Measurements from ENCODE around the gene CTXND1.
A peak's percentile ranks its signal among the peaks of the same experiment; 100 is the strongest.
"Not testable (repeated sequence)": the region's sequence is repeated elsewhere in the genome, so short reads cannot be mapped to it uniquely, and the experiment has no call there.

The CTXND1 gene

DNA sequence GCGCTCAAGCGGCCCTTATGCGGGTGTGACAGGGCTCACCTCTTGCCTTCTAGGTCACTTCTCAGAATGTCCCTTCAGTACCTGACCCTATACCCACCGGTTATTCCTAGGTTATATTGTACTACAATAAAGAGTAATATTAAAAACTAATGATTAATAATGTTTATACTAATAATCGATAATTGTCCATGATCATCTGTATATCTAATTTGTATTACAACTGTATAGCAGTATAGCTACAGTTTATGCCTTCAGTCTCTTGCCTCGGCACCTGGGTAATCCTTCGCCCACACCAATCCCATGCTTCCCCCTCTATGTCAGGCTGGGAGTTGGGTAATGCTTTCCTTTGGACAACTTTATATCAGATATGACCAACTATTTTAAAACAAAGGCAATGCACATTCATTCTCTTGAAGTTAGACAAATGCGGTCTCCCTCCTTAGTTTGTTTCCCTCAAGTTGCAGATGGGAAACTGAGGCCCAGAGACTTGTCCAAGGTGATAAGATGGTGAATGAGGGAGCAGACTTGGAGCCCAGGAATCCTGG, 95.8 kb downstream of the CTXND1 start:
- DNase-seq = no peak

DNA sequence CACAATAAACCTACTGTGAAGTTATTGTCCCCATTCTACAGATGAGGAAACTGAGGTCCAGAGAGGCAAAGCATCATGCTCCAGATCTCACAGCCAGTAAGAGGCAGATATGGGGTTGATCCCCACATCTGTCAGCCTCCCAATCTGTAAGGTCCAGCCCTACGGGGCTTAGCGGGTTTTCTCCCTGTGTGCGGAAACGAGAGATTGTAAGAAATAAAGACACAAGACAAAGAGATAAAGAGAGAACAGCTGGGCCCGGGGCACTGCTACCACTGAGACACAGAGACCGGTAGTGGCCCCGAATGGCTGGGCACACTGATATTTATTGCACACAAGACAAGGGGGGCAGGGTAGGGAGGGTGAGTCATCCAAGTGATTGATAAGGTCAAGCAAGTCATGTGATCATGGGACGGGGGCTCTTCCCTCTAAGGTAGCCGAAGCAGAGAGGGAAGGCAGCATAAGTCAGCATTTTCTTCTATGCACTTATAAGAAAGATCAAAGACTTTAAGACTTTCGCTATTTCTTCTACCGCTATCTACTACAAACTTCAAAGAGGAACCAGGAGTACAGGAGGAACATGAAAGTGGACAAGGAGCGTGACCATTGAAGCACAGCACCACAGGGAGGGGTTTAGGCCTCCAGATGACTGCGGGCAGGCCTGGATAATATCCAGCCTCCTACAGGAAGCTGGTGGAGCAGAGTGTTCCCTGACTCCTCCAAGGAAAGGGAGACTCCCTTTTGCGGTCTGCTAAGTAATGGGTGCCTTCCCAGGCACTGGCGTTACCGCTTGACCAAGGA, 96.4 kb downstream of the CTXND1 start:
- DNase-seq = not testable (repeated sequence)

DNA sequence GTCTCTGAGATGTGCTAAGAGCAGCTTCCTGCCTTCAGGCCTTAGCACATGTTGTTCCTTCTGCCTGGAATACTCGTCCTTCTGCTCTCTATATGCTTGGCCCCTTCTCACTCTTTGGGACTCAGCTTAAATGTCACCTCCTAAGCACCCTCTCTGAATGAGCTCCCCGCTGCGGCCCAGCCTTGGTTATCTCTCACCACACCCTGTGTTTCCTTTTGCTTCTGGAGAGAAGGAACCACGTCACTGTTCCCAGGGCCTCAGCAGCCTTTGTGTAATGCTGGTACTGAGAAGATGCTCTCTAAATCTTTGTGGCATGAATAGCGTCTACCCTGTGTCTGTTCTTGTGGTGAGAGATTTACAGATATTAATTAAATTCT, 97.0 kb downstream of the CTXND1 start:
- DNase-seq = no peak

DNA sequence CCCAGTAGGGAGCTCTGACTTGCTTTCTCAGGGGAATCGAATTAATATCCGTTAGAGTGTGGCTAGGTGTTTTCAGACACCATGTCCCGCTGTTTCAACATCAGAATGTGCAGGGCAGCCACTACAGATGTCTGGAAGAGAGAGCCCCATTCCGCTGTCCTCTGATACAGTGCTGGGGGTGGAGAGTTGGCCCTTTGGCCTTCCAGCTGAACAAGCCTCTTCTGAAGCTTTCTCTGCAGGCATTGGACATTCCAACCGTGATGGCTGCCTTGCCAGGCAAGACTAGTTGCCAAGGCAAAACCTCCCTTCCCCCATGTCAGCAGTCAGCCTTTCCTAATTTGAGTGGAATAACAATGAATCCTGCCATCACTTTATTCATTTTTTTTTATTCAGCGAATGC, 97.7 kb downstream of the CTXND1 start:
- DNase-seq = no peak

DNA sequence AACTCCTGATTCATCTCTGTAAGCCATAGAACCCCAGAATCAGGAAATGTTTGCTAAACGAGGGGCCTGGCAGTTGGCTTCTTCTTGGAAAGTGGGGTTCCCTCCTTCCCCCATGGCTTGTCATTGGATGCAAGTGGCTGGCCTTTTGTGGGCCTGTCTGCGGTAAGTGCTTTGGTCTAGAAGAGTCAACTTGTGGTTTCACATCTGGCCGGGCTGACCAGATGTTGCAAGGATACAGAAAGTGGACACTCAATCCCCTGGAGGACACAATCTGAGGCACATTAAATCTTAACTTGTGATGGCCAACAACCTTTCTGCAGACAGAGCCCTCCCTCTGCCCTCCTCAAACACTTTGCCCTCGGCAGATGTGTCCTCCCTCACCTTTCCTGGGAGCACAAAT, 98.1 kb downstream of the CTXND1 start:
- DNase-seq = no peak

DNA sequence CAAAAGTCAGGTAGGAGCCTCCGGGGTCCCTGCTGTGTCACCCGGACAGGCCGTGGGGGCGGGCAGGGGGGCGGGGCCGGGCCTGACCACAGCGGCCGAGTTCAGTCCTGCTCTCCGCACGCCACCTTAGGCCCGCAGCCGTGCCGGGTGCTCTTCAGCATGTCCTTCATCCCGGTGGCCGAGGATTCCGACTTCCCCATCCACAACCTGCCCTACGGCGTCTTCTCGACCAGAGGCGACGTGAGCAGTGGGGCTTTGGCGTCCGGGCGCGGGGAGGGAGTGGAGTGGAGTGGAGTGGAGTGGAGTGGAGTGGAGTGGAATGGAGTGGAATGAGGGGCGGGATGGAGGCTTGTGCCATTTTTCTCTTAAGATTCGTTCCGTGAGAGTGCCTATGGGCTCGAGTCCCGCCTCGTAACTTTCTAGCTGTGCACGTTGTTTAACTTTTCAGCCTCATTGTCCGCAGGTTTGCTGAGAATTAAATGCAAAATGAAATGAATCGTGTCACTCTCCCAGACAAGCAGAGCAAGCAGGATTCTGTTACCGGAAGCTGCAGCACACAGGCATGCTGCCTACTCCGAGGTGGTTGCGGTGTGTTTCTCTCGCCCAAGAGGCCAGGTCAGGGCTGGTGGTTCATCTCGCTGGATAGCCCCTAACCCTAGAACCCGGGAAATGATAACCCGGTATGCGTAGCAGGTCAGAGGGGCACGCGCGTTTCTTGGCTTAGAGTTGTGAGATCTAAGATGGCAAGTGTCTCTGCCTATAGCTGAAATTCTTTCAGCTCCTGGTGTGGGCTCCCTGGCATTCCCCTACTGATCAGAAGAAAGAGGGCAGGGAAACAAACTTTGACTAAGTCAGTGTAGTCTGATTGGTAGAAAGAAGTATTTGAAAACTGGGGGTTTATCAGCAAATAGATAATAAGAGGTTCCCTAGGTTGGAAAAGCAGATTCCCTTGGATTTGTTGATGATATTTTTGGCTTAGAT, 98.8 kb downstream of the CTXND1 start, which contains the start of gene FAH:
FAH (plus strand) TSS at position 104 of the 981 bp plus-strand sequence; CDS start at position 160, 56 bp downstream.
- DNase-seq = peak; percentile 71

DNA sequence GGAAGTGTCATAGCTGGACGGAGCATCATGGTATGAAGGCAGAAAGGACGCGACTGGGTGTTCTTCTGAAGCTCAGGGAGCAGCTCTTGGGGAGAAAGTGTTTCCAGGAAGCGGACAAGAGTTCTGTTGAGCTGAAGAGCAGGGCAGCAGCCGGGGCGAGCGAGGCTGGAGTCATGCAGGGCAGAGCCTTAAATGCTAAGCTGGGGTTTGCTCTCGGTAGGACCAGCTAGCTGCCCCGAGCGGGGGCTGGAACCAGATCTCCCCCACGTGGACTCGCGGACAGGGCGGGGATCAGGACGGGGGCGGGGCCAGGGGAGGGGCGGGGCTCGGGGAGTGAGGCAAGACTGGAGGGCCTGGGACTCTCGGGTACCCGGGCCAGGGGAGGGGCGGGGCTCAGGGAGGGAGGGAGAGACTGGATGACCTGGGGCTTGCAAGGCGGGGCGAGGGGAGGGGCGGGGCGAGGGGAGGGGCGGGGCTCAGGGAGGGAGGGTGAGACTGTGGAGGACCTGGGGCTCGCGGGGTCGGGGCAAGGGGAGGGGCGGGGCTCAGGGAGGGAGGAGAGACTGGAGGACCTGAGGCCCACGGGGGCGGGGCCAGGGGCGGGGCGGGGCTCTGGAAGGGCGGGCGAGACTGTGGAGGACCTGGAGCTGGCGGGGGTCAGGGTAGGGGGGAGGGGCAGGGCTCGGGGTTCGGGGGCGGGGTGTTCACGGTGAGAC, 99.7 kb downstream of the CTXND1 start:
- peak; percentile 85 for DNase-seq

DNA sequence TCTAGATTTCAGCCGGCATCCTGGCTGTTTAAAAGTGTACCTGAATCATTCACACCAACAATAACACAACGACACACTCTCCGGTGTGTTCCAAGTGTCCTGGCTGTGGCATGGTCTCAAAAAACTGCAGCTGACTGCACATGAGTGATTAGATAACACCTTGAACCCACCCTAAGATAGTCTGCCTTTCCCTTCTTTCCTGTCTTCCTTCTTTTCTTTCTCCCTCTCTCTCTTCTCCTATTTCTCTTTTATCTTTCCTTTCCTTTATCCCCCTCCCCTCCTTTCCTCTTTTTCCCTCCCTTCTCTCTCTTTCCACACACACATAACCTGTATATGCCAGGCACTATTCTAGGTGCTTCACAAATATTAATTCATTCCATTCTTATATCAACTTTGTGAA, 100.4 kb downstream of the CTXND1 start:
- DNase-seq = no peak

DNA sequence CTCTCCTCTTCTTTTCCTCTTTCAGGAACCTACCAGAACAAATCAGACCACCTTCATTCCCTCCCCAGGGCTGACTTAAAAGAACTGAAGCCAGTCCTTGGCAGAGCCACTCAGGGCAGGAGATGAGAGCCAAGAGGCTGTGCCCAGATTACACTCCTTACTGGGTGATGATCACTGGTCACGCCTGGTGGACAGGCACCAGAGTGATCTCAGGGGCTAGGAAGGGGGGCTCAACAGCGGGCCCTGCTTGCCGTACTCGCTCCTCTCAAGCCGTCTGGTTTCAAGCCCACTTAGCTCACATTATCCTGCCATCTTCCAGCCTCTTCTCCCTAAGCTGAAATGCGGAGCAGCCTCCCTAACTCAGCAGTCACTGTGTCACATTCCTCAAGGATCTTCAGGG, 100.9 kb downstream of the CTXND1 start:
- no peak for DNase-seq
